NCI-H526 (cell line): Measurements from ENCODE around the gene ALDH3B1.

ENCODE experiments used
- DNase-seq, 2 experiments: peaks; one replicate each; lab custom pipeline; 2025; lab: John Stamatoyannopoulos, UW

The ALDH3B1 gene

GRCh38 chr11:68032003-68032402, 21.9 kb downstream of the ALDH3B1 start:
- DNase-seq: no peak

DNA sequence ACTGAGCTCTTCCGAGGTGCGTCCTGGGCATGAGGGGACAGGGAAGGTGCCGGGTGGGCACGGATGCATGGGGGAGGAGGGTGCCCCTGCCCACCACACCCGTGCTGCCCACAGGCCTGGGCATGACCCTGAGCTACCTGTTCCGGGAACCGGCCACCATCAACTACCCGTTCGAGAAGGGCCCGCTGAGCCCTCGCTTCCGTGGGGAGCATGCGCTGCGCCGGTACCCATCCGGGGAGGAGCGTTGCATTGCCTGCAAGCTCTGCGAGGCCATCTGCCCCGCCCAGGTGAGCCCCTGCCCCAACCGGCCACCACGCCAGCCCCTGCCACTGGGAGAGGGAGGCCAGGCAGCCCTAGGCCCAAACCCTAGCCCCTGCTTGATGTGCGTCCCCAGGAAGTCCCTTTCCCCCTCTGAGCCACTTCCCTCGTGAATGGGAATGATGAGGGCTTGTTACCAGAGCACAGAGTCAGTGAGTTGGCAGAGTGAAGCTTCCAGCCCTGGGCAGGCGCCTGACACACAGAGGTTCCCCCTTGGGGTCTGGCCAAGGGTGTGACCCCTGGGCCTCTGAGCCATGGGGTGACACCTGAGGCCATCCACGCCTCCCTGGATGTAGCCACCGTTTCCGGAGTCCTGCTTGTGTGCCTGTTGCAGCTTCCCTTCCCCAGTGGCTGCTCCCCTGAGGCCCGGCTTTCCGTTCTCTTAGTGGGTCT, 23.0 kb downstream of the ALDH3B1 start:
- DNase-seq: no peak

- no peak for DNase-seq
Measured at GRCh38 chr11:68033708-68034045, 23.6 kb downstream of the ALDH3B1 start.

DNA sequence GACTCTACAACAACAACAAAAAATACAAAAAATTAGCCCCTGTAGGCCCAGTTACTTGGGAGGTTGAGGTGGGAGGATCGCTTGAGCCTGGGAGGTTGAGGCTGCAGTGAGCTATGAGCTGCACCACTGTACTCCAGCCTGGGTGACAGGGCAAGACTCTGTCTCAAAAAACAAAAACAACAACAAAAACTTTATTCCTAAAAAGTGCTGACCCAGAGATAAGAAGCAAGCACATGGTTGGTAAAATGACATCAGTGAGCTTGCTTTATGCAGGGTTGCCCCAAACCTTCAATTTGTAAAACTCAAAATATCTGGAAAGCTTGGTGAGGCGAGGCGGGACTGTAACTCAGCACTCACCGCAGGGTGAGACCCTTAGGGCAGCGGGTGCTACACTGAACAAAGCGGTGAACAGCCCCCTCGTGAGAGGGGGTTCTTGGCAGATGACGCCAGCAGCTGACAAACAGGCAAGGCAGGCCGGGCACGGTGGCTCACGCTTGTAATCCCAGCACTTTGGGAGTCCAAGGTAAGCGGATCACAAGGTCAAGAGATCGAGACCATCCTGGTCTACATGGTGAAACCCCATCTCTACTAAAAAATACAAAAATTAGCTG, 25.2 kb downstream of the ALDH3B1 start:
- DNase-seq: no peak

- no peak for DNase-seq
Measured at GRCh38 chr11:68036141-68036716, 26.1 kb downstream of the ALDH3B1 start.

DNA sequence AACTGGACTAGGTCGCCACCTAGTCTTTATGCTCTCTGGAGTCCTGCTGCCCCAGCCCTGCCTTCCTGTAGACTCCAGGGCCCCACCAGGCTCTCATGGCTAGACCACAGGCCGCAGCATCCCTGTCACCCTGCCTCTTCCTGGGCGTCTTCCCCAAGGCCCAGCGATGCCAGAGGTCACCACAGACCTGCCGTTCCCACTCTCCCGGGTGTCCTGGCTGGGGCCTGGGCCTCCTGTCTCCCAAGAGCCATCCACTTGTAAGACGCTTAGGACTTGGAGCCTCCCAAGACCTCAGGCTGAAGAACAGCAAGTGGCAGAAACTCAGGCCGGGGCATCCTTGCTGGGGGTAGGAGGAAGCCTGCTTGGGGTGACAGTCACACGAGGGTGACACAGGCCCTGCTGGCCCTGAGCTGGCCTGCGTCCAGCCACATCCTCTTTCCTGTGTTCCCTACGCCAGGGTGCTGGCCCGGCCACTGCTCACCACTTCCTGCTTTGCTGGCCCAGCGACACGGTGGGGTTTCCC, 26.7 kb downstream of the ALDH3B1 start:
- no peak for DNase-seq

GRCh38 chr11:68037411-68038225, 27.5 kb downstream of the ALDH3B1 start:
- DNase-seq: no peak

DNA sequence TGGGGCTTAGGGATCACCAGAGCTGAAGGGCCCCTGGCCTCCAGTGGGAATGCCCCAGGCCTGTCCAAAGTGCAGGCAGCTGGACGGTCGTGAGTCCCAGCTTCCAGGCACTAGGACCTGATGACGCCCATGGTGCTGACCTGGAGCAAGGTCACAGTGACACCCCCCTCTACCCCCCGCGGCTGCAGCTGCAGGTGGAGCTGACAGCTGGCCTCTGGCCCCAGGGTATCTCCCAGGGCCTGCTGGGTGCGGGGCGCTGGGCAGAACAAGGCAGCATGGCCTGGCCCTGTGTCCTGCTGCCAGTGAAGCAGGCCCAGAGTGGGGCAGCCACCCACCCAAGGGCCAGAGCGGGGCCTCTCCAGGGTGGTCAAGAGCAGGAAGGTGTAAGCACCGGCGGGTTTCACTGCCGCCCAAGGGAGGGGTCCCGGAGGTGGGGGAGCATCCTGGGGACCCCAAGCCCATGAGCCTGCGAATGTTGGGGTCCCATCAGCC, 28.1 kb downstream of the ALDH3B1 start:
- DNase-seq: no peak

- DNase-seq: peak in 1 of 2 experiments; percentile 63
Measured at GRCh38 chr11:68038718-68039525, 28.8 kb downstream of the ALDH3B1 start, which contains the start of gene TCIRG1. TCIRG1 (plus strand) TSS chr11:68039025; CDS start chr11:68041272, 2,247 bp downstream.

DNA sequence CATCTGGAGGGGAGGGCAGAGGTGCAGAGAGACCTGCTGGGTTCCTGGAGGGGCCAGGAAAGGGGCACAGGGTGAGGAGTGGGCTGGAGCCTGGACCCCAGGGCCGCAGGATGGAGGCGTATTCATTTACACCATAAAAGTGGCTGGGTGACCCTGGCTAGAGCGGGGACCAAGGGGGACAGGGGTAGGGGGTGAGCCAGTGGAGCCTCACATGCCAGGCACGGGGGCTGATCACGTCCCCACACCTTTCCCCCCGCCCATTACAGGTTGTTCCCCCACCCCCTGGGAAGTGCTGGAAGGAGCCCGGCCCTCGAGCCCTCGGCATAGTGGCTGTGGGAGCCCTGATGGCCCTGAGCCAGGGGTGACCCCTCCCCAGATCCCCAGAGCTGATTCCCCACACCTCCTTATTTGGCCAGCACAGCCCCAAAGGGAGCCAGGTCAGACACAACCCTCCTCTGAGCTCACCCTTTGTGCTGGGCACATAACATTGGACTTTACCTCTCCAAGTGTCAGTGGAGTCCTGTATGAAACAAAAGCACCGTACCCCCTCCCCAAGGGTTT, 29.5 kb downstream of the ALDH3B1 start:
- DNase-seq: no peak

- peak; percentile 54 to 86 for DNase-seq
Measured at GRCh38 chr11:68040101-68040956, 30.2 kb downstream of the ALDH3B1 start.

- DNase-seq: no peak
Measured at GRCh38 chr11:68040957-68041591, 30.9 kb downstream of the ALDH3B1 start.

- DNase-seq: no peak
Measured at GRCh38 chr11:68041617-68042218, 31.6 kb downstream of the ALDH3B1 start.

GRCh38 chr11:68042219-68043028, 32.3 kb downstream of the ALDH3B1 start:
- no peak for DNase-seq

GRCh38 chr11:68043029-68043348, 32.9 kb downstream of the ALDH3B1 start:
- no peak for DNase-seq

GRCh38 chr11:68043349-68044144, 33.4 kb downstream of the ALDH3B1 start:
- no peak for DNase-seq

DNA sequence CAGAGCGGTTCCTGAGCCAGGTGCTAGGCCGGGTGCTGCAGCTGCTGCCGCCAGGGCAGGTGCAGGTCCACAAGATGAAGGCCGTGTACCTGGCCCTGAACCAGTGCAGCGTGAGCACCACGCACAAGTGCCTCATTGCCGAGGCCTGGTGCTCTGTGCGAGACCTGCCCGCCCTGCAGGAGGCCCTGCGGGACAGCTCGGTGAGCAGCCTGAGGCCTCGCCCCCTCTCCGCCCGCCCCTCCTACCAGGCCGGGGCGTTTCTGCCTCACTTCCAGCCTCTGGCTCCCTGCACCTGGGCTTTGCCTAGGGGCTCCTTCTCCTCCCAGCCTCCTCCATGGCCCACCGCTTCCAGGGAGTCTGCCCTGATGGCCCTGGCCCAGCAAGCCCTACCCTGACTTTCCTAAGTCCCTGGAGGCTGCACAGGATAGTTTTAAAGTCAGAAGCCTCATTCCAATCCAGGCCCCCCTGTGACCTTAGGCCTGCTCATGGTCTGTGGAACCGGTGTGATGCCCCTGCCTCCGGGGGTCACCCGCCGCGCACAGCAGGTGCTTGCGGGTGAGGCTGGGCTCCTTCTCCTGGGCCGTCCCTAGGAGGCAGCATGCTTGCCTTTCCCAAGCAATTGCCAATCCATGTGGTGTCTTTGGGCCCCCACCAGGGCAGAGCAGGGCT, 34.2 kb downstream of the ALDH3B1 start:
- peak in 1 of 2 experiments; percentile 36 for DNase-seq
